OCI-LY3 (cell line): ENCODE measurements around the gene TMEM51.

Experiments
- H2AFZ ChIP-seq: fragments of 200-600, 300-600 bp; shearing (Covaris generic); 2 replicates; pipeline ENCODE4 v1.6.0; 2014; ENCODE audit warnings: antibody characterized with exemption, low read depth, low read length
- H3K27ac ChIP-seq: fragments of 200-600, 300-600 bp; sonication (generic); 2 replicates; pipeline ENCODE4 v1.5.1; 2014; ENCODE audit warnings: mild to moderate bottlenecking, low read length, moderate library complexity, mixed read lengths
- H3K27me3 ChIP-seq: fragments of 200-600, 300-600 bp; sonication (generic); 2 replicates; pipeline ENCODE4 v1.6.1; 2014; ENCODE audit warnings: low read depth, low read length, mixed read lengths
- H3K36me3 ChIP-seq: fragments of 200-600, 300-600 bp; sonication (generic); replicated peaks from 2 replicates; pipeline ENCODE3; 2014; ENCODE audit warnings: low read depth, low read length, mixed read lengths
- H3K4me1 ChIP-seq: fragments of 300-600, 200-600 bp; sonication (generic); 2 replicates; pipeline ENCODE4 v1.6.1; 2014; ENCODE audit warnings: low read length, mixed read lengths
- H3K4me2 ChIP-seq: fragments of 200-600, 300-600 bp; sonication (generic); 2 replicates; pipeline ENCODE4 v1.6.1; 2014; ENCODE audit warnings: low read length, mixed read lengths
- H3K4me3 ChIP-seq: fragments of 300-600, 200-600 bp; sonication (generic); 2 replicates; pipeline ENCODE4 v1.5.1; 2014; ENCODE audit warnings: antibody characterized with exemption, mild to moderate bottlenecking, low read length, moderate library complexity
- H3K79me2 ChIP-seq: fragments of 300-600, 200-600 bp; shearing (Covaris generic); 2 replicates; pipeline ENCODE4 v1.6.1; 2014; ENCODE audit warnings: mild to moderate bottlenecking, low read length, mixed read lengths
- H3K9ac ChIP-seq: fragments of 300-600, 200-600 bp; shearing (Covaris generic); 2 replicates; pipeline ENCODE4 v1.6.0; 2014; ENCODE audit warnings: mild to moderate bottlenecking, low read length, moderate library complexity
- H3K9me3 ChIP-seq: fragments of 200-600, 300-600 bp; shearing (Covaris generic); 2 replicates; pipeline ENCODE4 v1.6.1; 2014; ENCODE audit warnings: low read length, mixed read lengths; ENCODE audit not compliant: insufficient read depth
- H4K20me1 ChIP-seq: fragments of 200-600, 300-600 bp; sonication (generic); 2 replicates; pipeline ENCODE4 v1.6.1; 2016; ENCODE audit warnings: low read length, mixed read lengths; ENCODE audit not compliant: insufficient read depth
- EZH2phosphoT487 ChIP-seq: fragments of 200-600 bp; shearing (Covaris generic); IDR thresholded peaks from 2 replicates; pipeline ENCODE4 v1.6.1; 2018; ENCODE audit warnings: antibody characterized with exemption, mixed run types, low read depth
- TF ChIP-seq, protein P1 (sequence below): fragments of 200-600, 300-600 bp; sonication (generic); IDR thresholded peaks from 2 replicates; pipeline ENCODE4 v1.5.1; 2014; ENCODE audit warnings: antibody characterized with exemption, low read length, low read depth

Gene TMEM51

DNA sequence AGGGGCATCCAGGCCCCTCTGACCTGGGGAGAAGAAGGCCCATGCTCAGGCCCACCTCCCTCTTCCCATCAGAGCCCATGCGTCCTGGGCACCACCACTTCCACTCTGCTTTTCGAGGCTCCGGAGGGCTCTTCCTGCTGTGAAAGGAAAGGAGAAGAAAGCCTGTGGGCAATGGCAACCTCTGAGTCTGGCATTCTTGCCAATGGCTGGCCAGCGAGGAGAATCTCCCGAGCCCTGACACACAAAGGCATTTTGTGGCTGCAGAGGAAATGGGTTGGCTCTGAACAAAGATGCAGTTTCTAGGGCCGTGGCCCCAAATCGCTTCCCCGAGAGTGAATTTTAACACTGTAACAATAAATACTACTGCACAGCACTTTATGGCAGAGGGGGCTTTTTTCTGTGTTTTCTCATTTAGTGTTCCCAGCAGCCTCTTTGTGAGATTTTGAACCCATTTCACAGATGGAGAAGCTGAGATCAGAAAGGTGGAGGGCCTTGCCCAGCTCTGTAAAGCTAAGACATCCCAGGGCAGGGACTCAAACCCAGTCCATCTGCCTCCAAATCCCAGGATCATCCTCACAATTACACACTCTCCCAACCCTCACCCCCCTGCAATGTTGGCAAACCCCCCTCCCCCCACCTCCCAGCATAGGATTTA lies 35.7 kb upstream of the TMEM51 start:
- no peaks in the 10 kb centered on the region for H4K20me1 ChIP-seq
- H3K4me2 ChIP-seq = no peak overlapping the region
- H3K27me3 ChIP-seq = no peaks in the 10 kb centered on the region
- no peaks in the 10 kb centered on the region for H3K9me3 ChIP-seq
- no peak overlapping the region for H3K4me3 ChIP-seq
- H3K36me3 ChIP-seq = no peaks in the 10 kb centered on the region
- no peak for TF ChIP-seq EZH2phosphoT487
- TF ChIP-seq, protein P1, sequence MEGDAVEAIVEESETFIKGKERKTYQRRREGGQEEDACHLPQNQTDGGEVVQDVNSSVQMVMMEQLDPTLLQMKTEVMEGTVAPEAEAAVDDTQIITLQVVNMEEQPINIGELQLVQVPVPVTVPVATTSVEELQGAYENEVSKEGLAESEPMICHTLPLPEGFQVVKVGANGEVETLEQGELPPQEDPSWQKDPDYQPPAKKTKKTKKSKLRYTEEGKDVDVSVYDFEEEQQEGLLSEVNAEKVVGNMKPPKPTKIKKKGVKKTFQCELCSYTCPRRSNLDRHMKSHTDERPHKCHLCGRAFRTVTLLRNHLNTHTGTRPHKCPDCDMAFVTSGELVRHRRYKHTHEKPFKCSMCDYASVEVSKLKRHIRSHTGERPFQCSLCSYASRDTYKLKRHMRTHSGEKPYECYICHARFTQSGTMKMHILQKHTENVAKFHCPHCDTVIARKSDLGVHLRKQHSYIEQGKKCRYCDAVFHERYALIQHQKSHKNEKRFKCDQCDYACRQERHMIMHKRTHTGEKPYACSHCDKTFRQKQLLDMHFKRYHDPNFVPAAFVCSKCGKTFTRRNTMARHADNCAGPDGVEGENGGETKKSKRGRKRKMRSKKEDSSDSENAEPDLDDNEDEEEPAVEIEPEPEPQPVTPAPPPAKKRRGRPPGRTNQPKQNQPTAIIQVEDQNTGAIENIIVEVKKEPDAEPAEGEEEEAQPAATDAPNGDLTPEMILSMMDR = no peak
- no peaks in the 10 kb centered on the region for H3K79me2 ChIP-seq
- H3K27ac ChIP-seq = no peak overlapping the region
- H3K4me1 ChIP-seq = no peaks in the 10 kb centered on the region
- H3K9ac ChIP-seq = no peak overlapping the region
- H2AFZ ChIP-seq = no peak overlapping the region

DNA sequence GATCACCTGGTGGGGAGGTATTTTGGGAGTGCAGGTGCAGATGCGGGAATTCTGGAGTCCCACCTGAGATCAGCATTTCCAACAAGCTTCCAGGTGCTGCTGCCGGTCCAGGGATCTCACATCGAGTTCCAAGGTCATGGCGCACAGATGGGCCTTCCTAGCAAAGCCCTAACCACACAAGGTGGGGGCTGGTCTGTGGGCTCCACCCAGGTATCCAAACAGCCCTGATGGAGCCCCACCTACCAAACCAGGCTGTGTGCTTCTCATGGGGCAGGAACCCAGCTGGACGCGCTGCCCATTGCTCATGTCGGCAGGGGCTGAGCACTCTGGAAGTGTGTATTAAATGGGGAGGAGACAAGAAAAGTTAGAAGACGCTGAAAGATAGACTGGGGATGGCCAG lies 35.0 kb upstream of the TMEM51 start:
- H3K4me3 ChIP-seq = no peak overlapping the region
- H3K9me3 ChIP-seq = no peaks in the 10 kb centered on the region
- no peaks in the 10 kb centered on the region for H3K79me2 ChIP-seq
- H2AFZ ChIP-seq = no peak overlapping the region
- no peaks in the 10 kb centered on the region for H3K27me3 ChIP-seq
- no peaks in the 10 kb centered on the region for H3K4me1 ChIP-seq
- no peak overlapping the region for H3K27ac ChIP-seq
- H3K4me2 ChIP-seq = no peak overlapping the region
- H3K9ac ChIP-seq = no peak overlapping the region
- H3K36me3 ChIP-seq = no peaks in the 10 kb centered on the region
- no peak for TF ChIP-seq EZH2phosphoT487
- TF ChIP-seq, protein P1 = no peak
- H4K20me1 ChIP-seq = no peaks in the 10 kb centered on the region

DNA sequence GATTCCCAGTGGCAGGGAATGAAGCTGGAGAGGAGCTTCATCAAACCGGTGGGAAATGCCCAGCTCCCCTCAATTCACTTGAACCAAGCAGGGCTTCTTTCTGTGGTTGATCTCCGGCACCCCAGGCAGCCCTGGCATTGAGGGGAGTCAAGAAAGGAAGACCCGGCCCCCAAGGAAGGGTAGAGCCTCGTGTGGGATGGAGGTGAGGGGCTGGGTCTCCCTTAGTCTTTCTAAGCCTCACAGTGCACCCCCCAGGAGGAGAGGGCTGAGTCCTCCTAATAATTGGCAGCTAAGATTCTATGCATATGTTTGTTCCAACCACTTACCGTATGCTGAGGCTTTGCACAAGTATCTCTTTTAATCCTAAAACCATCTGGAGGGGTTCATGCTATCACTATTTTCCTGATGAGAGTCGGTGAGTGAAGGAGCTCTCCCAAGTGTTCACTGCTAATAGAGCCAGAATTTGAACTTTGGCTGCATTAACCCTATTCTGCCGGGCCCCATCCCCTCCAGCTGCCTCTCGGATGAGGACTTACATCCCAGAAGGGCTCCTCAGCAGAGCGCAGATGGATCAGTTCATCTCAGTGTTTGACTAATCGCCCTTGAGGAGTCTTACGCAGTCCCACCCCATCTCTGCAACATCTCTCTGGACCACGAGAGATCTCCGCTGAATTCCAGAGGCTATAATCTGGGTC lies 33.1 kb upstream of the TMEM51 start:
- Histone ChIP-seq H3K4me3 (no peak overlapping the region), H3K27me3 (no peaks in the 10 kb centered on the region), H3K4me1 (no peaks in the 10 kb centered on the region), H3K9ac (no peak overlapping the region), H2AFZ (no peak overlapping the region), H3K4me2 (no peak overlapping the region), H3K9me3 (no peaks in the 10 kb centered on the region), H3K27ac (no peak overlapping the region), H4K20me1 (no peaks in the 10 kb centered on the region), H3K79me2 (no peaks in the 10 kb centered on the region), H3K36me3 (no peaks in the 10 kb centered on the region)
- no peak for TF ChIP-seq EZH2phosphoT487
- TF ChIP-seq, protein P1 = no peak

GRCh38 chr1:15122331-15122730 lies 31.2 kb upstream of the TMEM51 start:
- Histone ChIP-seq H3K4me2 (no peak overlapping the region), H3K9me3 (no peaks in the 10 kb centered on the region), H3K4me1 (no peaks in the 10 kb centered on the region), H3K9ac (no peak overlapping the region), H3K27me3 (no peaks in the 10 kb centered on the region), H3K36me3 (no peaks in the 10 kb centered on the region), H2AFZ (no peak overlapping the region), H3K27ac (no peak overlapping the region), H3K79me2 (no peaks in the 10 kb centered on the region), H3K4me3 (no peak overlapping the region), H4K20me1 (no peaks in the 10 kb centered on the region)
- TF ChIP-seq, protein P1 = no peak
- TF ChIP-seq EZH2phosphoT487 = no peak
